Aorta (tissue), 5 donors: ENCODE data around the gene ABLIM2. TPM values are rescaled to one million over a fixed set of nuclear protein-coding genes. Genes with fewer than 3 reads are reported as not detected.

ENCODE experiments used
- ATAC-seq: fragments of 200-7000 bp; cut with Tn5 transposase; one replicate; pipeline ENCODE4 v1.9.1; 2022; ENCODE audit warnings: moderate library complexity; ENCODE audit not compliant: low FRiP score
- DNase-seq, 2 donors: peaks; one replicate each; pipeline ENCODE4 v3.0.0-alpha.2; 2020
- H3K27ac ChIP-seq, 2 donors: one replicate each; pipeline ENCODE4 v1.5.1; 2013; ENCODE audit warnings: low read length in 2 of 2, mild to moderate bottlenecking in 2 of 2, moderate library complexity in 2 of 2, control low read depth in 1 of 2, inconsistent platforms in 1 of 2, low read depth in 1 of 2
- H3K27me3 ChIP-seq, 2 donors: one replicate each; pipeline ENCODE4 v1.6.1; 2013; ENCODE audit warnings: control low read depth in 1 of 2, low read length in 1 of 2, mild to moderate bottlenecking in 1 of 2, moderate library complexity in 1 of 2; ENCODE audit not compliant: insufficient read depth in 2 of 2, control insufficient read depth in 1 of 2
- H3K36me3 ChIP-seq, 2 donors: one replicate each; pipeline ENCODE4 v1.6.1; 2013; ENCODE audit warnings: control low read depth in 1 of 2, low read length in 1 of 2, mild to moderate bottlenecking in 1 of 2; ENCODE audit not compliant: insufficient read depth in 2 of 2, control insufficient read depth in 1 of 2
- H3K4me1 ChIP-seq, 2 donors: one replicate each; pipeline ENCODE4 v1.6.1; 2013; ENCODE audit warnings: low read length in 2 of 2, control low read depth in 1 of 2, mild to moderate bottlenecking in 1 of 2, moderate library complexity in 1 of 2; ENCODE audit not compliant: insufficient read depth in 2 of 2, control insufficient read depth in 1 of 2
- H3K4me3 ChIP-seq, 2 donors: one replicate each; pipeline ENCODE4 v1.5.1; 2013; ENCODE audit warnings: low read length in 2 of 2, control low read depth in 1 of 2, mild to moderate bottlenecking in 1 of 2
- H3K9me3 ChIP-seq: one replicate; pipeline ENCODE4 v1.6.1; 2013; ENCODE audit warnings: mild to moderate bottlenecking, low read length; ENCODE audit not compliant: control insufficient read depth
- WGBS, 2 donors: extraction: QIAGEN DNeasy Blood & Tissue Kit; methylation state at CpG; one replicate each; pipeline ENCODE4 v1.1.7; 2013; 5-methylcytosine and 5-hydroxymethylcytosine counted together
- intact Hi-C, 2 donors: fragments of 100-400 bp; cut with DNase I; formaldehyde crosslinking; loops; one replicate each; pipeline versions ENCODE4 v1.14.2 to v1.15.0; 2022
- polyA plus RNA-seq, 2 donors: library from polyadenylated mRNA; stranded (reverse); fragments of 200-250 nt; gene quantifications; one replicate each; pipeline ENCODE4 v1.2.3, GENCODE V29; 2013
- total RNA-seq, 2 donors: library from RNA; stranded (reverse); fragmentation: NEBNext Ultra II Directional; extraction: Animal tissue kit (Norgen Biotek cat#: 25700); gene quantifications; one replicate each; pipeline ENCODE4 v1.2.1, GENCODE V29; 2021
- donor health status: healthy with polysubstance abuse.
- donor health status: Bipolar disorder and iron deficiency.
- donor health status: DM: no; HTN: no; CAD: no.
- donor health status: DM: no; HTN: no; CAD: no.
- donor health status: DM: yes; HTN: yes; CAD: no.

Gene ABLIM2
- total and polyA plus RNA-seq, 4 donors: 5.3 to 20.2 (median 11.1) TPM

DNA sequence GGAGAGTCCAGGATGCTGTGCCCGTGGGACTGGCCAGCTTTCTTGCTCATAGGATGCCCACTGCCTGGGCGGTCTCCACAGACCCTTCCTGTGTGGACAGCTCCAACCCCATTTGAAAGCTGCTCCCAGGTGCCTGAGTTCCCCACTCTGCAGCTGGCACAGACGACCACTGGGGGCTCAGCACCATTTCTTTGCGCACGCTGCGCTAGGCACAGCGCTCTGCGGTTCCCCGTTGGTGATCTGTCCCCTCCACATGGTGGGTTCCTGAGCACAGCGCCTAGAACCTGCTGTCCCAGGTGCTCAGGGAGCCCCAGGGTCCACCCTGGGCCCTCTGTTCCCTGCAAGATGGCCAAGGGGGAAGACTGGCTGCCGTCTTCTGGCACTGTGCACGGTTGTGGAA lies 173.5 kb downstream of the ABLIM2 start:
- intact Hi-C loops: loop anchor here (5.0 kb wide), 1 partner anchor 223 kb away; no protein-coding TSS in a partner anchor
- ATAC-seq: no peak
- no peak overlapping the region for H3K27ac ChIP-seq

GRCh38 chr4:7984286-7984925 lies 174.2 kb downstream of the ABLIM2 start:
- H3K27me3 ChIP-seq: no peaks in the 10 kb centered on the region
- ATAC-seq (no peak), DNase-seq (no peak)
- intact Hi-C loops: no loop called here
- no peaks in the 10 kb centered on the region for H3K9me3 ChIP-seq
- no peak overlapping the region for H3K27ac ChIP-seq
- H3K36me3 ChIP-seq: no peaks in the 10 kb centered on the region
- H3K4me1 ChIP-seq: no peaks in the 10 kb centered on the region
- WGBS, 2 donors: 94 to 95% methylated on average over 31 of the region's 31 CpGs
- H3K4me3 ChIP-seq: no peak overlapping the region

More for the DNA sequence above, 173.5 kb downstream of the ABLIM2 start:
- Histone ChIP-seq H3K9me3 (peaks cover 2% of the 10 kb centered on the region), H3K36me3 (no peaks in the 10 kb centered on the region), H3K4me3 (no peak overlapping the region), H3K4me1 (no peaks in the 10 kb centered on the region), H3K27me3 (no peaks in the 10 kb centered on the region)
- WGBS, 2 donors: 94 to 96% methylated on average over 12 of the region's 12 CpGs
- no peak for DNase-seq

DNA sequence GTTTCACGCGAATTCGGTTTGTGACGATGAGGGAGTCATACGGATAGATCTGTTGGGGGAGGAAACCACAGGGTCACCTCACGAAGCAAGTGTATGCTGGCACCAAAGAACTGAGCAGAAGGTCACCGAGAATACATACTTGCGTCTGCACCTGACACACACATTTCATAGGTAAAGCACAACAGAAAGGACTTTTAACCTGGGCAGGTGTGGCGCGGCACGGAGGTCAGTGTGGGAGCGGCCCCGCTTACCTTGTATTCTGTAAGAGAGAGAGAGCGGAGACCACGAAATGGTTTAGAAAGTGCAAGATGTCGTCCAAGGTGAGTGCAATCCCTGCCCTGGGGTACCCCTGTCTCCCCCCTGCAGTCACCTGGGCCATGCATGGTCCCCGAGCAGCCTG lies 175.3 kb downstream of the ABLIM2 start:
- Histone ChIP-seq H3K4me1 (no peaks in the 10 kb centered on the region), H3K27me3 (no peaks in the 10 kb centered on the region), H3K9me3 (no peaks in the 10 kb centered on the region), H3K4me3 (no peak overlapping the region), H3K36me3 (no peaks in the 10 kb centered on the region), H3K27ac (no peak overlapping the region)
- ATAC-seq (no peak), DNase-seq (no peak)
- intact Hi-C loops: no loop called here
- WGBS, 2 donors: 95 to 97% methylated on average over 17 of the region's 17 CpGs

GRCh38 chr4:7981738-7982394 lies 176.7 kb downstream of the ABLIM2 start:
- no peaks in the 10 kb centered on the region for H3K4me1 ChIP-seq
- WGBS, 2 donors: 92% methylated on average over 8 of the region's 8 CpGs
- no peaks in the 10 kb centered on the region for H3K27me3 ChIP-seq
- DNase-seq: no peak
- H3K4me3 ChIP-seq: no peak overlapping the region
- no peak overlapping the region for H3K27ac ChIP-seq
- H3K36me3 ChIP-seq: no peaks in the 10 kb centered on the region
- intact Hi-C loops: no loop called here
- no peaks in the 10 kb centered on the region for H3K9me3 ChIP-seq
- no peak for ATAC-seq

DNA sequence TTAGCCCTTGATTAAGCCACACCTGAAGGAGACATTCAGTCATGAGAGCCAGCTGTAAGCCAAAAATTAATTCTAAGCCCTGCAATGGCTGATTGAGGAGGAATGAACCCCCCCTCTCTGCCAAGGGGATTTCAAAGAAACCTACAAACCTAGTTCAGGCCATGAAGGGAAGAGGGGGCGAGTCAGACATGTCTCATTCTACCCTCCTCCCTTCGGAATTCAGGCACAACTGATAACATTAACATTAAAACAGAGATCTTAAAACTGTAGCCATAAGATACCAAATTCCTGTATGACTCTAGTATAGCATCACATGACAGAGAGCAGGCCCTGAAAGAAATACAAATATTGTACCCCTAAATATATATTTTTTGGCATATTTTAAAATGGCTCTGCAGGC lies 178.6 kb downstream of the ABLIM2 start:
- no peaks in the 10 kb centered on the region for H3K9me3 ChIP-seq
- H3K4me3 ChIP-seq: no peak overlapping the region
- H3K27me3 ChIP-seq: no peaks in the 10 kb centered on the region
- ATAC-seq (no peak), DNase-seq (no peak)
- intact Hi-C loops: no loop called here
- no peaks in the 10 kb centered on the region for H3K36me3 ChIP-seq
- H3K4me1 ChIP-seq: no peaks in the 10 kb centered on the region
- 91% methylated on average over 2 of the region's 2 CpGs for WGBS, 2 donors
- no peak overlapping the region for H3K27ac ChIP-seq

DNA sequence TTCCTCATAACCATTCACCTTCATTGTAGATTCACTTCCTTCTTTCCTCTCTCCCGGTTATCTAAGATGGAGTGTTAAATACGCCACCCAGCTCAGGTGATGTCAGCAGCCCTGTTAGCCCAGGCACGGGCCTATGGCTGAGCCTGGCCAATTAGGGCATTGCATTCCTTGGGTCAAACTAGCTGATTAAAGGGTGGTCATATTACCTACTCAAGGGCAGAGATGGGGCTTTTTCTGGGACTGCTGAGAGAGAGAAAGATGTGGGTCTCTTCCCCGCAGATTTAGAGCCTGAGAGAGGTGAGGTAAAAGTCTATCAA lies 179.0 kb downstream of the ABLIM2 start:
- no peaks in the 10 kb centered on the region for H3K4me1 ChIP-seq
- DNase-seq (no peak), ATAC-seq (no peak)
- no peak overlapping the region for H3K27ac ChIP-seq
- 88 to 89% methylated on average over 4 of the region's 4 CpGs for WGBS, 2 donors
- intact Hi-C loops: no loop called here
- no peak overlapping the region for H3K4me3 ChIP-seq
- H3K27me3 ChIP-seq: no peaks in the 10 kb centered on the region
- no peaks in the 10 kb centered on the region for H3K36me3 ChIP-seq
- H3K9me3 ChIP-seq: no peaks in the 10 kb centered on the region

DNA sequence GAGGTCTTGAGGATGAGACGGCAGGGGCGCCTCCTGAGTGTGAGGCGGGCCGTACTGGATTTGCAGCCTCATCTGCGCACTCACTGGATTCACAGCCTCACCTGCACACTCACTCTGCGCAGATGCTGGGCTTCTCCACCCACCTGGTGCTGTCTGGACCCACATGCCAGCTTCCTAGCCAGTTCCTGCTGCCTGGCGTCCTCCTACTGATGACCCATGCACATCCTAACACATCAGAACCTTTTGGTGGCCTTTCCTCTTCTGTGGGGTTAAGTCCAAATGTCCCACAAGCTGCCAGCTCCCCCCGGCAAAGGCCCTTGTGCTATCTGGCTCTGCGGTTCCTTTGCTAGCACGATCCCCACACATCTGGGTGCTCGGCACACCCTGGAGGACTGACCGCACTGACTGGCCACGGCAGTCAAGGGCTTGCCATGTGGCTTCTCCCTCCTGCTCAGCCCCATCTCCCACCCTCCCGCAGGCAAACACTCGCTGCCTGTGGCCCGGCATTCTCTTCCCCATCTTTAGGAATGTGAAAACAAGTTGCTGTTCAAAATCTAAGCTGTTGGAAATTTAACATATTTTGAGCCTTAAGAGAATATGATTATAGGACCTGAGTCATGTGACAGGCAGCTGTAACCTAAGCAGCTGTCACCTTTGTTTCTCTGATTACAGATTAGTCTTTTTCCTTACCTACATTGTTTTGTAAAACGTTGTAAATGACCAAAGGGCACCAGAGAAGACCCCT lies 179.5 kb downstream of the ABLIM2 start:
- Histone ChIP-seq H3K4me3 (no peak overlapping the region), H3K9me3 (no peaks in the 10 kb centered on the region), H3K27ac (no peak overlapping the region), H3K36me3 (no peaks in the 10 kb centered on the region), H3K27me3 (no peaks in the 10 kb centered on the region), H3K4me1 (no peaks in the 10 kb centered on the region)
- ATAC-seq (no peak), DNase-seq (no peak)
- 83 to 91% methylated on average over 17 of the region's 17 CpGs for WGBS, 2 donors
- intact Hi-C loops: no loop called here

GRCh38 chr4:7978489-7978888 lies 180.1 kb downstream of the ABLIM2 start:
- no peaks in the 10 kb centered on the region for H3K9me3 ChIP-seq
- H3K4me3 ChIP-seq: no peak overlapping the region
- H3K4me1 ChIP-seq: peaks cover 0 to 2% of the 10 kb centered on the region in 2 donors
- H3K27me3 ChIP-seq: no peaks in the 10 kb centered on the region
- no peak overlapping the region for H3K27ac ChIP-seq
- intact Hi-C loops: no loop called here
- ATAC-seq (no peak), DNase-seq (peak in 1 of 2 donors; percentile 29)
- H3K36me3 ChIP-seq: no peaks in the 10 kb centered on the region
- WGBS, 2 donors: 62 to 68% methylated on average over 5 of the region's 5 CpGs

GRCh38 chr4:7976634-7977033 lies 182.0 kb downstream of the ABLIM2 start:
- H3K9me3 ChIP-seq: no peaks in the 10 kb centered on the region
- no peak overlapping the region for H3K27ac ChIP-seq
- H3K4me3 ChIP-seq: no peak overlapping the region
- peaks cover 0 to 2% of the 10 kb centered on the region in 2 donors for H3K4me1 ChIP-seq
- 92 to 93% methylated on average over 5 of the region's 5 CpGs for WGBS, 2 donors
- H3K27me3 ChIP-seq: no peaks in the 10 kb centered on the region
- ATAC-seq (no peak), DNase-seq (no peak)
- intact Hi-C loops: no loop called here
- no peaks in the 10 kb centered on the region for H3K36me3 ChIP-seq
